Daoy (cell line): Measurements from ENCODE around the gene HOXB3. TPM values are rescaled to one million over a fixed set of nuclear protein-coding genes. Genes with fewer than 3 reads are reported as not detected.

Source experiments
- DNase-seq: peaks from one replicate; pipeline ENCODE4 v3.0.0-alpha.2; 2015; ENCODE audit warnings: low read depth
- total RNA-seq: library from RNA; depleted of rRNA; stranded (reverse); fragments of >200 nt; shearing (Covaris generic); gene quantifications from 2 replicates; pipeline ENCODE4 v1.2.3, GENCODE V29; 2014; rRNA removed

HOXB3 gene
- 1.3 and 3.1 TPM in 2 replicates for total RNA-seq

- no peak for DNase-seq
These were observed at the start of gene HOXB3 for GRCh38 chr17:48589831-48590606. Gene HOXB3 (minus strand): TSS chr17:48590241. CDS start chr17:48552474, 37,767 bp downstream.

DNA sequence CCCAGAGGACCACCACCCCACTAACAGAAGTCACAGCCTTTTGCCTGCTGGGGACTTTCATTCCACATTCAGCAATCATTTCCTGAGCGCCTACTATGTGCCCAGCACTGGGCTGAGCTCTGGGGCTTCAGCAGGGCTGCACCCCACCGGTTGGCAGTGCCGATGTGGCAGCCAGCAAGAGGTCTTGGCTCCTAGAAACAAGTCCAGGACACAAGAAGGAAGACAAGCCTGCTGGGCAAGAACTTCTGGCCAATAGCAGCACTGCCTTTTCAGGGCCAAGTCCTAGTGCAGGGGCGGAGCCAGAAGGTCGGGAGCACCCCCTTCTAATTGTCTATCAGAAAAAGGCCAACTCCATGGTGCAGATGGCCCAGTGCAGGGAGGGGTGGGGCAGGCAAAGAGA is 49.1 kb upstream of the HOXB3 start:
- DNase-seq = no peak

GRCh38 chr17:48637323-48638260 is 47.6 kb upstream of the HOXB3 start:
- peak; percentile 83 for DNase-seq

GRCh38 chr17:48636177-48637018 is 46.4 kb upstream of the HOXB3 start:
- DNase-seq = peak; percentile 89

GRCh38 chr17:48634493-48635208 is 44.6 kb upstream of the HOXB3 start:
- no peak for DNase-seq

DNA sequence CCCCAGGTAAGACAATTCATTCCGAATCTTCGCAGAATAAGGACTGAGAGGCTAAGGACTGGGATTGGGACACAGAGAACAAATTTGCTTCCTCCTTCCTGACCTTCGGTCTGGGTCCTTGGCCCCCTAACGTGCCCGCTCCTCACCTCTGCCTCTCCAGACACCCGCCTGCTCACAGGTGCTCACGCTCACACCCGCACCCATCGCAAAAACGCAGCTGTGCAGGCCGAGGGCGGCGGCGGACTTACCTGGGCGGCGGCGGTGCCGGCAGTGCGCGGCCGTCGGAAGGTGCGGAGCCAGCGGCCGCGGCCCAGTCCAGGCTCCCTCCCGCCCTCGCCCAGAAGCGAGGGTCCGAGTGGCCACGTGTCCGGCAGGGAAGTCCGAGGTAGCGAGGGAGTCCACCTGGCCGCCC is 43.2 kb upstream of the HOXB3 start:
- DNase-seq = no peak

DNA sequence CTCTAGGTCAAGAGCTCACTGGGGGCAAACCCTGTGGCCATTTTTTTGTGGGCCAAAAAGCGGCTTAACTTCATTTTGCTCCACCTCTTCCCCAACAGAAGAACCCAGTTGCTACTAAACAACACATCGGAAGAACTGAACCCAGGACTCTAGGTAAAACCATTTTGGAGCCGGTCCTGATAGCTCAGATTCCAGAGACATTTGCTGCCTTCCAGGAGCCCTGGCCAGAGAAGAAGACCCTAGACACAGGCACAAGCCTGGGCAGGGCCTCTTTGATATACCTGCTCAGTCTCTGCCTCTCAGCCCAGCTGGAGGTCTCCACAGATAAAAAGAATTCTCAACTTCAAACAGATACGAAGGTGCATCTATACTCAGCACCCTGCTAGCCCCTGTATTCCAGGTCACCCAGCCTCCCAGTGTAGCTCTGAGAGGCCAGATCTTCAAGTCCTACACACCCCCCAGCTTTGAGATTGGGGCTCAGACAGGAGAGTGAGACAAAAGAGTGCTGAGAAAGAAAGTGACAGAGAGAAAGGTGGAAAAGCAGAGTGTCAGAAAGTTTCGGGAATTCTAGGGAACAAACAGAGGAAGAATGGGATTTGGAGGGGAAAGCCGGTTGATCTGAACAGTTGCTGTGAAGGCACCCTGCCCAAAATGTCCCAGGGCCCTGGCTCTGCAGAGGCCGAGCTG is 42.7 kb upstream of the HOXB3 start:
- no peak for DNase-seq

- no peak for DNase-seq
These were observed 41.9 kb upstream of the HOXB3 start for GRCh38 chr17:48631693-48632578.

DNA sequence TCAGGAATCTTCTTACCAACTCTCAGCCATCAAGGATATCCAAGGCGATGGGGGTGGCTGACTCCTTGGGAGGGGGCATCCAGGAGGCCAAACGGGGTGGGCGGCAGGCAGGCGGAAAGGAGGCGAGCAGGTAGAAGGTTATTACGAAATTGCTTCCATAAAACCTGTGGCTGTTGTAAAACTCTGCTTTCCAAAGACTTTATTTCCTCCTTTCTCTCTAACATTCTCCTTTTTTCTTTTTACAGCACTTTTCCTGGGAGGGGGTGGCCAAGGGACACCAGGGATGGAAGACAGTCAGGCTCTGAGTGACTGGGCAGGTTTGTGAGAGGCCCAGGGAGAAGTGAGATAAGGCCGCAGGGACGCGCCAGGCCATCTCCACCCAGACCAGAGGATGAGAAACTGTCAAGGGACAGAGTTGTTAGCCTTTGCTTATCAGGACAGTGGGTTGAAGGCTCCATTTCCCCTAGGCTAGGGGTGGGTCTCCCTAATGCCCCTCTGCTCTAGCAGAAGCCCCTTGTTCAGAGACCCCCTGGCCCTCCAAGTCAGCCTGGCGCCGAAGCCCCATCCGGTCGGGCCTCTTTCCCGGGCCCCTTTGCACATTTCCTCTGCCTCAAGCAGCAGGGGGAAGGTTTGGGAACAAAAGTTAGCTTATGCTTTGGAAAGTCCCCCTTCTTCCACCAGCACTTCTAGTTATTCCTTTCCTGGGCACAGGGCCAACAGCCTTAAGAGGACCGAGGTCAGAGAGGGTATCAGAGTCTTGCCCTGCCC is 41.1 kb upstream of the HOXB3 start:
- no peak for DNase-seq

DNA sequence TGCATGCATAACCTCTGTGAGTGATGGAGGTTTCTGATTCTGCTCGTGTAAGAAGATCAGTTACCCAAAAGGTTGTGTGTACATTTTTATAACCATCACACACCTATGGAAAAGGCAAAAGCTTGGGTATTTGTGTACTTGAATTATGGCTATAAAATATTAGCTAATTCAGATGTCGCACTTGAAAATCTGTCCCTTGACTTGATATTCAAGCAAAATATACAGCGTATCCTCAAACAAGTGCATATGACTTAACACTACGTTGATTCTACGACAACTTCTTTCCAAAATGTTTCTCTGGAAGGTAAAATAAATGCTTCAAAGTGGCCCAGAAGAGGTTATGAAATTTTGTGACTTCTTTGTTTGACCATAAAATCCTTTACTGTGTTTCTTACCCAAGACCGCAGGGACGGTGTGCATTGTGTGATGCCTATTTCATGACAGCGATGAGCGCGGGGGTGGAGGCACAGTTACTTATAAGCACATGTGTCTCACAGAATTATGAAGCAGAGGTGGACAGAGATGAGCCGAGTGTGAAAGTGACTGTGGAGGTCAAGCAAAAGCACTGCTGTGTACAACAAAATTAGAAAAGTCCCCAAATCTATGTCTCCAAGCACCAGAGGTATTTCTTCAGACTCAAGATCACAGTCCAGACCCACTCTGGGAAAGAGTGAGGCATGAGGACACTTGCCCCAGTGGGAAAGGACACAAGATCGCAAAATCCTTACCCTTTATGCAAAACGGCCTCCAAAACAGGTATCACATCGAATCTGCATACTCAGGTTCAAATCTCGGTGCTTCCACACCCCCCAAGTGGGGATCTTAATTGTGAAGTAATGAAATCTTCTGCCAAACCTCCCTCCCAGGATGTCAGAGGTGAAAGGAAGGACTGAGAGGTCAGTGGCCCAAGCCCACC is 40.2 kb upstream of the HOXB3 start:
- DNase-seq = no peak

GRCh38 chr17:48629411-48629759 is 39.3 kb upstream of the HOXB3 start:
- no peak for DNase-seq

- DNase-seq = no peak
These were observed 38.8 kb upstream of the HOXB3 start for GRCh38 chr17:48628649-48629410.

GRCh38 chr17:48627623-48628521 is 37.8 kb upstream of the HOXB3 start:
- DNase-seq = no peak

GRCh38 chr17:48627118-48627597 is 37.1 kb upstream of the HOXB3 start:
- DNase-seq = no peak

- peak; percentile 82 for DNase-seq
These were observed 36.4 kb upstream of the HOXB3 start, which contains the start of gene HOXB9 for GRCh38 chr17:48626245-48627117. Gene HOXB9 (minus strand): TSS chr17:48626358. CDS start chr17:48626269, 89 bp downstream.
